Measurements from ENCODE around the gene CPB1. TPM values are rescaled to one million over a fixed set of nuclear protein-coding genes. Genes with fewer than 3 reads are reported as not detected.

Gene CPB1
- polyA plus RNA-seq, 1 donor from 2014 or later: not detected

GRCh38 chr3:148854061-148854460 is 26.4 kb downstream of the CPB1 start:
- Mint-ChIP-seq H3K27me3 (peaks cover 4% of the 10 kb centered on the region), H3K36me3 (no peaks in the 10 kb centered on the region), H3K4me1 (peaks cover 0 to 2% (median 0%) of the 10 kb centered on the region in 3 donors), H3K27ac (no peak overlapping the region), H3K4me3 (no peak overlapping the region), H3K9me3 (no peaks in the 10 kb centered on the region)

DNA sequence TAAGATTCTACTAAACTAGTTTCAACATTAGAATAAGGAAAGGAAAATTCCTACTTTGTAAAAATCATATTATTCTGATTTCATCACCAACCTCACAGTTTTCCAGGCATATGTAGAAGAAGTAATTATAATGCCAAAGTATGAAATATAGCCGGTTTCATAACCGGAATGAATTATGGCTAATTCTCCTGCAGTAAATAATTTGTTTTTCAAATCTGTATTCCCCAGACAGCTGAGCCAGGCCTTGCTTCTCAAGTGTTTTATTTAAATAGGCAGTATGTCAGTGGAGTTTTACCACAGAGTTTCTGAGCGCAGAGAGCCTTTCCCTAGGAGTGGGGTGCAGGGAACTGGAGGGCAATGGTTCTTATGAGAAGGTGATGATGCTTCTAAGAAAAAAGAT is 28.8 kb downstream of the CPB1 start:
- H3K27me3 Mint-ChIP-seq: peaks cover 5% of the 10 kb centered on the region
- H3K36me3 Mint-ChIP-seq: peaks cover 2% of the 10 kb centered on the region
- H3K4me1 Mint-ChIP-seq: peaks cover 0 to 2% (median 0%) of the 10 kb centered on the region in 3 donors
- no peak overlapping the region for H3K27ac Mint-ChIP-seq
- H3K9me3 Mint-ChIP-seq: no peaks in the 10 kb centered on the region
- no peak overlapping the region for H3K4me3 Mint-ChIP-seq

DNA sequence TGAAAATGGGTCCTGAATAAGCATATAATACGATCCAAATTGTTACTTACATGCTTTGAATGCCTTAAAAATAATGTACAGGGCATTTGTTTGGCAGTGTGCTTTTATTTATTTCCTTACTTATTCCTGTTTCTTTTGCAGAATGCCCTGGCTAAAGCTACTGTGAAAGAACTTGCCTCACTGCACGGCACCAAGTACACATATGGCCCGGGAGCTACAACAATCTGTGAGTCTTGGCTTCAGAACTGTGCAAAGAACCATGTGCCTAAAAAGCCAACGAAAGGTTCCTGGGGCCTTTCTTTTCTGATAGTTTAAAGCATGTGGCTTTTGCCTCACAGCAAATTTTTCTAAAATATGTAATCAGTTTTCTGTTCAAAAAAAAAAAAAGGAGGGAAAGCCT is 29.7 kb downstream of the CPB1 start:
- no peak overlapping the region for H3K27ac Mint-ChIP-seq
- H3K27me3 Mint-ChIP-seq: peaks cover 5% of the 10 kb centered on the region
- no peak overlapping the region for H3K4me3 Mint-ChIP-seq
- no peaks in the 10 kb centered on the region for H3K4me1 Mint-ChIP-seq
- H3K36me3 Mint-ChIP-seq: peaks cover 2% of the 10 kb centered on the region
- no peaks in the 10 kb centered on the region for H3K9me3 Mint-ChIP-seq

- H3K36me3 Mint-ChIP-seq: peaks cover 2% of the 10 kb centered on the region
- H3K4me1 Mint-ChIP-seq: no peaks in the 10 kb centered on the region
These were observed 33.8 kb downstream of the CPB1 start for GRCh38 chr3:148861277-148861869.

GRCh38 chr3:148863297-148863696 is 35.7 kb downstream of the CPB1 start:
- Mint-ChIP-seq H3K4me3 (no peak overlapping the region), H3K4me1 (no peaks in the 10 kb centered on the region), H3K36me3 (peaks cover 2% of the 10 kb centered on the region), H3K27ac (no peak overlapping the region), H3K9me3 (no peaks in the 10 kb centered on the region), H3K27me3 (peaks cover 8% of the 10 kb centered on the region)

More at GRCh38 chr3:148861277-148861869, 33.8 kb downstream of the CPB1 start:
- H3K9me3 Mint-ChIP-seq: no peaks in the 10 kb centered on the region
- H3K27ac Mint-ChIP-seq: no peak overlapping the region
- H3K4me3 Mint-ChIP-seq: no peak overlapping the region
- H3K27me3 Mint-ChIP-seq: peaks cover 3% of the 10 kb centered on the region

GRCh38 chr3:148863814-148864213 is 36.2 kb downstream of the CPB1 start:
- peaks cover 8% of the 10 kb centered on the region for H3K27me3 Mint-ChIP-seq
- no peak overlapping the region for H3K4me3 Mint-ChIP-seq
- H3K36me3 Mint-ChIP-seq: peaks cover 2% of the 10 kb centered on the region
- H3K27ac Mint-ChIP-seq: no peak overlapping the region
- no peaks in the 10 kb centered on the region for H3K4me1 Mint-ChIP-seq
- no peaks in the 10 kb centered on the region for H3K9me3 Mint-ChIP-seq

DNA sequence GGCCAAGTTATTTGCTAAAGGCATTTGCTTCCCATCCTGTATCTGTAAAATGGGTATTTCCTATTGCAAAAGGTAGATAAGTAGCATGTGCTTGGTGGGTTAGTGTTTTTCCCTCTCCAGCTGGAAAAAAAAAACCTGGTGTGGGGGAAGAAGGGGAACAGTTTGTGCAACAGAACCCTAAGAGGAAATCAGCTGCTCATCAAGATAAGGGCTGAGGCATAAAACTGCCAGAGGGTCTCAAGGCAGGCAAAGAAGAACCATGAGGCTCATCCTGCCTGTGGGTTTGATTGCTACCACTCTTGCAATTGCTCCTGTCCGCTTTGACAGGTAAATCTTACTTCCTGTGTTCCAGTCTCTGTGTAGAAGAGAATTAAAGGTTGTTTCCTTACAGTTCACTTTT is 37.4 kb downstream of the CPB1 start, which contains the start of gene CPA3:
Gene CPA3, plus strand, starts transcription at position 248 of the 400 bp plus-strand sequence. Its CDS starts 12 bp downstream, at position 260.
- H3K27me3 Mint-ChIP-seq: peaks cover 8% of the 10 kb centered on the region
- no peak within 1 kb of the TSS for H3K4me3 Mint-ChIP-seq
- H3K4me1 Mint-ChIP-seq: no peaks in the 10 kb centered on the region
- no peaks in the 10 kb centered on the region for H3K9me3 Mint-ChIP-seq
- H3K27ac Mint-ChIP-seq: no peak within 1 kb of the TSS
- peaks cover 2% of the 10 kb centered on the region for H3K36me3 Mint-ChIP-seq

DNA sequence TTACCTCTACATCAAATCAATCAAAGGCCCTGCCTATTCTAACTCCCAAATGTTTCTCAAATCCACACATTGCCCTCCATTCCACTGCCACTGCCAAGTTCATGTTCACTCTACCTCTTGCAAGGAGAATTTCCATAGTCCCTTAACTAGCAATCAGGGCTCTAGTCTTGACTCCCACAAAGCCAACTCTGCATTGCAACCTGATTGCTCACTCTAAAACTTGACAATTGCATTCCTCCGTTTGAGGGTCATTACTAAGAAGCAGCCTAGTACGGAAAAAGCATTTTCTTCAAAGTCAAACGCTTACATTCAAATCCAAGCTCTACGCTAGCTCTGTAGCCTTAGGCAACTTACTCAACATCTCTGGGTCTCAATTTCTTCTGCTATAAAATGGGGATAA is 38.6 kb downstream of the CPB1 start:
- no peak overlapping the region for H3K4me3 Mint-ChIP-seq
- peaks cover 7% of the 10 kb centered on the region for H3K27me3 Mint-ChIP-seq
- H3K4me1 Mint-ChIP-seq: no peaks in the 10 kb centered on the region
- no peaks in the 10 kb centered on the region for H3K9me3 Mint-ChIP-seq
- no peaks in the 10 kb centered on the region for H3K36me3 Mint-ChIP-seq
- H3K27ac Mint-ChIP-seq: no peak overlapping the region

DNA sequence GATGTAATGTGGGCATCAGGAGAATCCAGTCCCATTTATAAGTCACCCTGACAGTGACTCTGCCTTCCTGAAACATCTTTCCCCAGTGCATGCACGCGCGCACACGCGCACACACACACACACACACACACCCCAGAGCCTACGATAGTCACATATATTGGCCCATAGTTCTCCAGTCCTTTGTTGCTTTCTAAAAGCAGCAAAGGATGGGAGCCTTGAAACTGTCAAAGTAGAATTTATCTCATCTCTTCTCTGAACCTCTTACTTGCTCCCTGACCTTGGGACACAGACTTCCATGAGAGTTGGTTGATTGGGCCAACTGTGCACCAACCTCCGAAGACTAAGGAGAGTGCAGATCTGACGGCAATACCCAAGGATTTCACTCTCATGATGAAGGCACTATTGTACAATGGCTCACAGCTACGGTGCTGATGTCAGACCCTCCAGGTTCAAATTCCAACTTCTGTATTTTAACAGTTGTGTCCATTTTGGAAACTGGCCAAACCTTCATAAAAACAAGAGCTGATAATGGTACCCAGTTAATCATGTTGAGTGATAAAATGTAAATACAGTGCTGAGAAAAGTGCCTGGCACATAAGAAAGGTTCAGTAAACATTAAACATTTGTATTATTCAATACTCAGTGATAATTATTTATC is 45.8 kb downstream of the CPB1 start:
- Mint-ChIP-seq H3K27me3 (no peaks in the 10 kb centered on the region), H3K27ac (no peak overlapping the region), H3K4me3 (no peak overlapping the region), H3K4me1 (no peaks in the 10 kb centered on the region), H3K9me3 (no peaks in the 10 kb centered on the region), H3K36me3 (no peaks in the 10 kb centered on the region)

GRCh38 chr3:148873977-148874376 is 46.4 kb downstream of the CPB1 start:
- H3K27ac Mint-ChIP-seq: no peak overlapping the region

DNA sequence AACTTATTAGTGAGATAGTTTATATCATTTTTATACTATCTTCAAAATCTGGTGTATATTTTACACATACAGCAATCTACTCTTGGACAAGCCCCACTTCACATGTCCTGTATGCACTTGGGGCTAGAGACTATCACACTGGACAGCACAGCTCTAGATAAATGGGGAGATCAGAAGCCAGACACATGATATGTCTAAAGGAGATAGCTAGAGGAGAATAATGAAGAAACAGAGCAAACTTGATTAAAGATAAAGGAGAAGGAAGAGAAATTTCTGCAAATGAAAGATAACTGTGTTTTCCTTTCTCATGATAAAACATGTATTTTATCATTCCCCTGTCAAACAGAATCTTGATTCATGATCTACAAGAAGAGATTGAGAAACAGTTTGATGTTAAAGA is 50.5 kb downstream of the CPB1 start:
- Mint-ChIP-seq H3K36me3 (no peaks in the 10 kb centered on the region), H3K4me3 (no peak overlapping the region), H3K27me3 (peaks cover 1% of the 10 kb centered on the region), H3K27ac (no peak overlapping the region), H3K9me3 (no peaks in the 10 kb centered on the region), H3K4me1 (no peaks in the 10 kb centered on the region)

More at GRCh38 chr3:148873977-148874376, 46.4 kb downstream of the CPB1 start:
- H3K36me3 Mint-ChIP-seq: no peaks in the 10 kb centered on the region
- H3K4me1 Mint-ChIP-seq: no peaks in the 10 kb centered on the region
- H3K4me3 Mint-ChIP-seq: no peak overlapping the region
- no peaks in the 10 kb centered on the region for H3K27me3 Mint-ChIP-seq
- no peaks in the 10 kb centered on the region for H3K9me3 Mint-ChIP-seq

DNA sequence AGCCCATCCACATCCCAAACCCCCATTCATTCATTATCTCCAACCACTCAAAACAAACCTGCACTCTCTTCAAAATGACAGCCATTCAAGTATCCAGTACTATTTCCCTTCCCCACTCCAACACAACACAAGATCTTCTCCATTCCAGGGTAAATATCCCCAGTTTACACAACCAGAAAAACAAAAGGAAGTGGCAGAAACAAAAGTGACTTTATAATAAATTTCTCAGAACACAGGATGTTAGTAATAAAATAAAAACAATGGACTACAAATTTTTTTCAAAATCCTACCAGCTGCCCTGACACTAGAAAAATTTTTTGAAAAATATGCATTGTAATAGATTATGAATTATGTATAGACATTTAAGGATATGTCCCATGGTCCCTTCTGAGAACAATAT is 51.6 kb downstream of the CPB1 start:
- H3K4me1 Mint-ChIP-seq: no peaks in the 10 kb centered on the region
- H3K36me3 Mint-ChIP-seq: no peaks in the 10 kb centered on the region
- H3K27ac Mint-ChIP-seq: no peak overlapping the region
- no peak overlapping the region for H3K4me3 Mint-ChIP-seq
- no peaks in the 10 kb centered on the region for H3K9me3 Mint-ChIP-seq
- H3K27me3 Mint-ChIP-seq: peaks cover 1% of the 10 kb centered on the region

DNA sequence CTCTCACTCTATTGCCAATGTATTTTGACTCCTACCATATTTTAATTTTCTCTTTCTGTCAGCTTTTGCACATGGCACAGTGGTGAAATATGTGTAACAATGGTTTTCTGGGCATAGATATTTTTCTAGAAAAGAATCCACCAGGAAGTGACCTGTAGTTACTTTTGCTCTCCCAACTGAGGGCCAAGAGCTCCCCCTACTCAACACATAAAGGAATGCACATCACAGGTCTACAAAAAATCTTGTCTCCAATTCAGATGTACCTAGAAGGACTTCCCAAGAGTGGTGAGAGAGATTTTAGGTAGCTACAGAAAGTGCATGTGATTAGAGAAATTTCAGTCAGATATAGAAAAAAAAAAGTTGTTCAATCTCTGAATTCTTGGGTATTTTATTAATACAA is 53.1 kb downstream of the CPB1 start:
- Mint-ChIP-seq H3K27me3 (peaks cover 1% of the 10 kb centered on the region), H3K4me1 (no peaks in the 10 kb centered on the region), H3K27ac (no peak overlapping the region)

GRCh38 chr3:148881286-148881685 is 53.7 kb downstream of the CPB1 start:
- H3K4me3 Mint-ChIP-seq: no peak overlapping the region
- no peaks in the 10 kb centered on the region for H3K36me3 Mint-ChIP-seq
- peaks cover 4% of the 10 kb centered on the region for H3K27me3 Mint-ChIP-seq
- no peaks in the 10 kb centered on the region for H3K9me3 Mint-ChIP-seq
- H3K4me1 Mint-ChIP-seq: no peaks in the 10 kb centered on the region
- no peak overlapping the region for H3K27ac Mint-ChIP-seq

More for the DNA sequence above, 53.1 kb downstream of the CPB1 start:
- H3K9me3 Mint-ChIP-seq: no peaks in the 10 kb centered on the region
- no peaks in the 10 kb centered on the region for H3K36me3 Mint-ChIP-seq
- H3K4me3 Mint-ChIP-seq: no peak overlapping the region

- H3K27me3 Mint-ChIP-seq: peaks cover 4% of the 10 kb centered on the region
- no peaks in the 10 kb centered on the region for H3K9me3 Mint-ChIP-seq
- no peaks in the 10 kb centered on the region for H3K4me1 Mint-ChIP-seq
- no peaks in the 10 kb centered on the region for H3K36me3 Mint-ChIP-seq
- no peak overlapping the region for H3K27ac Mint-ChIP-seq
- no peak overlapping the region for H3K4me3 Mint-ChIP-seq
These were observed 54.7 kb downstream of the CPB1 start for GRCh38 chr3:148882288-148882687.

GRCh38 chr3:148883163-148883562 is 55.6 kb downstream of the CPB1 start:
- no peaks in the 10 kb centered on the region for H3K4me1 Mint-ChIP-seq
- no peaks in the 10 kb centered on the region for H3K36me3 Mint-ChIP-seq
- H3K27ac Mint-ChIP-seq: no peak overlapping the region
- H3K4me3 Mint-ChIP-seq: no peak overlapping the region
- no peaks in the 10 kb centered on the region for H3K9me3 Mint-ChIP-seq
- H3K27me3 Mint-ChIP-seq: peaks cover 4% of the 10 kb centered on the region
